WTC11 (cell line): ENCODE measurements around the gene CREB1. TPM values are rescaled to one million over a fixed set of nuclear protein-coding genes. Genes with fewer than 3 reads are reported as not detected.

Experiments
- ATAC-seq: fragments of 200-7000 bp; cut with Tn5 transposase; 2 replicates; pipeline ENCODE4 v1.10.0; 2021; ENCODE audit warnings: mild to moderate bottlenecking, moderate library complexity
- CTCF ChIA-PET: fragments of 300-600 bp; sonication (Branson Sonifier 250); formaldehyde crosslinking; loops from one replicate; lab custom pipeline; 2021; ENCODE audit warnings: antibody characterized with exemption; lab: Charles Lee
- POLR2A ChIA-PET: fragments of 350-600 bp; sonication (Branson Sonifier 250); formaldehyde crosslinking; loops from one replicate; lab custom pipeline; 2021; ENCODE audit warnings: antibody characterized with exemption; lab: Charles Lee
- DNase-seq: peaks from one replicate; pipeline ENCODE4 v3.0.0; 2021; ENCODE audit warnings: low spot score
- H3K27ac Mint-ChIP-seq: 2 replicates; pipeline ENCODE4 v1.8.0; 2021; ENCODE audit warnings: mixed read lengths
- H3K27me3 Mint-ChIP-seq: 2 replicates; pipeline ENCODE4 v1.8.0; 2021; ENCODE audit warnings: low read depth, mild to moderate bottlenecking, moderate library complexity, mixed read lengths
- H3K36me3 Mint-ChIP-seq: 2 replicates; pipeline ENCODE4 v1.8.0; 2021; ENCODE audit warnings: mixed read lengths
- H3K4me1 Mint-ChIP-seq: 2 replicates; pipeline ENCODE4 v1.8.0; 2022; ENCODE audit warnings: mixed read lengths
- H3K4me3 Mint-ChIP-seq: 2 replicates; pipeline ENCODE4 v1.8.0; 2021; ENCODE audit warnings: mild to moderate bottlenecking, moderate library complexity, mixed read lengths
- H3K9me3 Mint-ChIP-seq: 2 replicates; pipeline ENCODE4 v1.8.0; 2021; ENCODE audit warnings: mixed read lengths
- CTCF ChIP-seq: fragments of 200-600 bp; IDR thresholded peaks from 2 replicates; pipeline ENCODE4 v1.8.0; 2022; ENCODE audit warnings: antibody characterized with exemption
- ETV6 ChIP-seq: sonication (generic); formaldehyde crosslinking; IDR thresholded peaks from 2 replicates; pipeline ENCODE4 v1.8.1; 2022; ENCODE audit warnings: mild to moderate bottlenecking, missing genetic modification reagents
- FOXJ3 ChIP-seq: sonication (generic); formaldehyde crosslinking; IDR thresholded peaks from 2 replicates; pipeline ENCODE4 v1.9.0; 2021; ENCODE audit warnings: missing genetic modification reagents, mild to moderate bottlenecking, borderline replicate concordance
- JUN ChIP-seq: sonication (generic); formaldehyde crosslinking; IDR thresholded peaks from 2 replicates; pipeline ENCODE4 v1.8.0; 2023; ENCODE audit warnings: mild to moderate bottlenecking, missing genetic modification reagents
- MXD4 ChIP-seq: fragments of 250-450 bp; sonication (Bioruptor Pico); IDR thresholded peaks from 2 replicates; pipeline ENCODE4 v1.8.0; 2021; ENCODE audit warnings: mild to moderate bottlenecking, moderate library complexity, borderline replicate concordance
- MYBL2 ChIP-seq: sonication (generic); formaldehyde crosslinking; IDR thresholded peaks from 2 replicates; pipeline ENCODE4 v1.8.1; 2023; ENCODE audit warnings: mild to moderate bottlenecking, moderate library complexity, missing genetic modification reagents
- NFE2L1 ChIP-seq: sonication (generic); formaldehyde crosslinking; IDR thresholded peaks from 2 replicates; pipeline ENCODE4 v1.8.1; 2023; ENCODE audit warnings: missing genetic modification reagents
- OVOL2 ChIP-seq: fragments of 250-450 bp; sonication (Bioruptor Pico); IDR thresholded peaks from 2 replicates; pipeline ENCODE4 v1.9.0; 2021; ENCODE audit warnings: mild to moderate bottlenecking, borderline replicate concordance
- RELA ChIP-seq: sonication (generic); formaldehyde crosslinking; IDR thresholded peaks from 2 replicates; pipeline ENCODE4 v1.8.1; 2022; ENCODE audit warnings: missing genetic modification reagents, mild to moderate bottlenecking, borderline replicate concordance
- TP53 ChIP-seq: sonication (generic); formaldehyde crosslinking; IDR thresholded peaks from 2 replicates; pipeline ENCODE4 v1.8.1; 2023; ENCODE audit warnings: mild to moderate bottlenecking, missing genetic modification reagents
- USF1 ChIP-seq: sonication (generic); formaldehyde crosslinking; IDR thresholded peaks from 2 replicates; pipeline ENCODE4 v1.8.0; 2022; ENCODE audit warnings: mild to moderate bottlenecking, missing genetic modification reagents
- ZNF281 ChIP-seq: sonication (generic); formaldehyde crosslinking; IDR thresholded peaks from 2 replicates; pipeline ENCODE4 v1.8.0; 2023; ENCODE audit warnings: mild to moderate bottlenecking, missing genetic modification reagents
- total RNA-seq: library from RNA; stranded (reverse); gene quantifications from 3 replicates; pipeline ENCODE4 v1.2.3, GENCODE V29; 2021
- TF ChIP-seq, protein P1 (sequence below): sonication (generic); formaldehyde crosslinking; IDR thresholded peaks from 2 replicates; pipeline ENCODE4 v1.8.0; 2022; ENCODE audit warnings: missing genetic modification reagents
- TF ChIP-seq, protein P2 (sequence below): sonication (generic); formaldehyde crosslinking; IDR thresholded peaks from 2 replicates; pipeline ENCODE4 v1.8.1; 2023; ENCODE audit warnings: mild to moderate bottlenecking, missing genetic modification reagents
- TF ChIP-seq, protein P3 (sequence below): fragments of 250-450 bp; sonication (Bioruptor Pico); IDR thresholded peaks from 2 replicates; pipeline ENCODE4 v1.9.0; 2021; ENCODE audit warnings: moderate library complexity, mild to moderate bottlenecking, inconsistent platforms, borderline replicate concordance
- TF ChIP-seq, protein P4 (sequence below): sonication (generic); formaldehyde crosslinking; conservative IDR thresholded peaks from 2 replicates; pipeline ENCODE4 v1.8.1; 2022; ENCODE audit warnings: mild to moderate bottlenecking, missing genetic modification reagents
- TF ChIP-seq, protein P5 (sequence below): fragments of 250-450 bp; sonication (Bioruptor Pico); IDR thresholded peaks from 2 replicates; pipeline ENCODE4 v1.9.0; 2021; ENCODE audit warnings: mild to moderate bottlenecking

CREB1 gene
- total RNA-seq, 1 experiment from 2014 or later, result 97.7 TPM

- Mint-ChIP-seq H3K4me1 (peaks cover 22% of the 10 kb centered on the region), H3K4me3 (no peak overlapping the region), H3K36me3 (no peaks in the 10 kb centered on the region), H3K9me3 (no peaks in the 10 kb centered on the region), H3K27ac (peak overlapping the region; percentile 78; the same call in 1 of the 2 replicates), H3K27me3 (no peaks in the 10 kb centered on the region)
- CTCF ChIA-PET, result interaction anchor here (2.6 kb wide), 1 partner anchor 60 kb away, joined by 11 read pairs; no protein-coding TSS in a partner anchor
- no peak for DNase-seq
- POLR2A ChIA-PET, result interaction anchor here (0.7 to 0.8 kb wide), 2 partner anchors 78 to 79 kb away, joined by 4 read pairs; partner anchors contain the start of gene CCNYL1
- TF ChIP-seq JUN, result no peak
- TF ChIP-seq NFE2L1 (CRISPR knock-in tag), result no peak
- TF ChIP-seq, protein P1, sequence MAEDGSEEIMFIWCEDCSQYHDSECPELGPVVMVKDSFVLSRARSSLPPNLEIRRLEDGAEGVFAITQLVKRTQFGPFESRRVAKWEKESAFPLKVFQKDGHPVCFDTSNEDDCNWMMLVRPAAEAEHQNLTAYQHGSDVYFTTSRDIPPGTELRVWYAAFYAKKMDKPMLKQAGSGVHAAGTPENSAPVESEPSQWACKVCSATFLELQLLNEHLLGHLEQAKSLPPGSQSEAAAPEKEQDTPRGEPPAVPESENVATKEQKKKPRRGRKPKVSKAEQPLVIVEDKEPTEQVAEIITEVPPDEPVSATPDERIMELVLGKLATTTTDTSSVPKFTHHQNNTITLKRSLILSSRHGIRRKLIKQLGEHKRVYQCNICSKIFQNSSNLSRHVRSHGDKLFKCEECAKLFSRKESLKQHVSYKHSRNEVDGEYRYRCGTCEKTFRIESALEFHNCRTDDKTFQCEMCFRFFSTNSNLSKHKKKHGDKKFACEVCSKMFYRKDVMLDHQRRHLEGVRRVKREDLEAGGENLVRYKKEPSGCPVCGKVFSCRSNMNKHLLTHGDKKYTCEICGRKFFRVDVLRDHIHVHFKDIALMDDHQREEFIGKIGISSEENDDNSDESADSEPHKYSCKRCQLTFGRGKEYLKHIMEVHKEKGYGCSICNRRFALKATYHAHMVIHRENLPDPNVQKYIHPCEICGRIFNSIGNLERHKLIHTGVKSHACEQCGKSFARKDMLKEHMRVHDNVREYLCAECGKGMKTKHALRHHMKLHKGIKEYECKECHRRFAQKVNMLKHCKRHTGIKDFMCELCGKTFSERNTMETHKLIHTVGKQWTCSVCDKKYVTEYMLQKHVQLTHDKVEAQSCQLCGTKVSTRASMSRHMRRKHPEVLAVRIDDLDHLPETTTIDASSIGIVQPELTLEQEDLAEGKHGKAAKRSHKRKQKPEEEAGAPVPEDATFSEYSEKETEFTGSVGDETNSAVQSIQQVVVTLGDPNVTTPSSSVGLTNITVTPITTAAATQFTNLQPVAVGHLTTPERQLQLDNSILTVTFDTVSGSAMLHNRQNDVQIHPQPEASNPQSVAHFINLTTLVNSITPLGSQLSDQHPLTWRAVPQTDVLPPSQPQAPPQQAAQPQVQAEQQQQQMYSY (CRISPR knock-in tag), result no peak
- TF ChIP-seq, protein P2, sequence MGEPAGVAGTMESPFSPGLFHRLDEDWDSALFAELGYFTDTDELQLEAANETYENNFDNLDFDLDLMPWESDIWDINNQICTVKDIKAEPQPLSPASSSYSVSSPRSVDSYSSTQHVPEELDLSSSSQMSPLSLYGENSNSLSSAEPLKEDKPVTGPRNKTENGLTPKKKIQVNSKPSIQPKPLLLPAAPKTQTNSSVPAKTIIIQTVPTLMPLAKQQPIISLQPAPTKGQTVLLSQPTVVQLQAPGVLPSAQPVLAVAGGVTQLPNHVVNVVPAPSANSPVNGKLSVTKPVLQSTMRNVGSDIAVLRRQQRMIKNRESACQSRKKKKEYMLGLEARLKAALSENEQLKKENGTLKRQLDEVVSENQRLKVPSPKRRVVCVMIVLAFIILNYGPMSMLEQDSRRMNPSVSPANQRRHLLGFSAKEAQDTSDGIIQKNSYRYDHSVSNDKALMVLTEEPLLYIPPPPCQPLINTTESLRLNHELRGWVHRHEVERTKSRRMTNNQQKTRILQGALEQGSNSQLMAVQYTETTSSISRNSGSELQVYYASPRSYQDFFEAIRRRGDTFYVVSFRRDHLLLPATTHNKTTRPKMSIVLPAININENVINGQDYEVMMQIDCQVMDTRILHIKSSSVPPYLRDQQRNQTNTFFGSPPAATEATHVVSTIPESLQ (CRISPR knock-in tag), result no peak
- TF ChIP-seq, protein P3, sequence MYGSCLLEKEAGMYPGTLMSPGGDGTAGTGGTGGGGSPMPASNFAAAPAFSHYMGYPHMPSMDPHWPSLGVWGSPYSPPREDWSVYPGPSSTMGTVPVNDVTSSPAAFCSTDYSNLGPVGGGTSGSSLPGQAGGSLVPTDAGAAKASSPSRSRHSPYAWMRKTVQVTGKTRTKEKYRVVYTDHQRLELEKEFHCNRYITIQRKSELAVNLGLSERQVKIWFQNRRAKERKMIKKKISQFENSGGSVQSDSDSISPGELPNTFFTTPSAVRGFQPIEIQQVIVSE (CRISPR knock-in tag), result no peak
- no peak for TF ChIP-seq RELA
- TF ChIP-seq CTCF, result no peak
- TF ChIP-seq, protein P4, sequence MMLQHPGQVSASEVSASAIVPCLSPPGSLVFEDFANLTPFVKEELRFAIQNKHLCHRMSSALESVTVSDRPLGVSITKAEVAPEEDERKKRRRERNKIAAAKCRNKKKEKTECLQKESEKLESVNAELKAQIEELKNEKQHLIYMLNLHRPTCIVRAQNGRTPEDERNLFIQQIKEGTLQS (CRISPR knock-in tag), result no peak
- no peak for TF ChIP-seq OVOL2 (CRISPR knock-in tag)
- TF ChIP-seq TP53, result no peak
- TF ChIP-seq USF1 (CRISPR knock-in tag), result no peak
- no peak for TF ChIP-seq MYBL2 (CRISPR knock-in tag)
- TF ChIP-seq MXD4 (CRISPR knock-in tag), result no peak
- peak; percentile 34; the same call in 1 of the 2 replicates for ATAC-seq
Measured at GRCh38 chr2:207632575-207633493, 103.1 kb downstream of the CREB1 start.

GRCh38 chr2:207633686-207634085 lies 103.9 kb downstream of the CREB1 start:
- Mint-ChIP-seq H3K4me3 (no peak overlapping the region), H3K27ac (no peak overlapping the region), H3K36me3 (no peaks in the 10 kb centered on the region), H3K9me3 (no peaks in the 10 kb centered on the region), H3K4me1 (peaks cover 22% of the 10 kb centered on the region), H3K27me3 (no peaks in the 10 kb centered on the region)
- CTCF ChIA-PET, result interaction anchor here (2.6 kb wide), 1 partner anchor 59 kb away, joined by 11 read pairs; no protein-coding TSS in a partner anchor
- POLR2A ChIA-PET, result interaction anchor here (0.7 kb wide), 1 partner anchor 78 kb away, joined by 4 read pairs; the partner anchor contains the start of gene CCNYL1
- DNase-seq (no peak), ATAC-seq (no peak)
- no peak for TF ChIP-seq FOXJ3 (CRISPR knock-in tag)
- no peak for TF ChIP-seq ZNF281 (CRISPR knock-in tag)
- TF ChIP-seq TP53, result no peak
- no peak for TF ChIP-seq ETV6 (CRISPR knock-in tag)
- TF ChIP-seq, protein P5, sequence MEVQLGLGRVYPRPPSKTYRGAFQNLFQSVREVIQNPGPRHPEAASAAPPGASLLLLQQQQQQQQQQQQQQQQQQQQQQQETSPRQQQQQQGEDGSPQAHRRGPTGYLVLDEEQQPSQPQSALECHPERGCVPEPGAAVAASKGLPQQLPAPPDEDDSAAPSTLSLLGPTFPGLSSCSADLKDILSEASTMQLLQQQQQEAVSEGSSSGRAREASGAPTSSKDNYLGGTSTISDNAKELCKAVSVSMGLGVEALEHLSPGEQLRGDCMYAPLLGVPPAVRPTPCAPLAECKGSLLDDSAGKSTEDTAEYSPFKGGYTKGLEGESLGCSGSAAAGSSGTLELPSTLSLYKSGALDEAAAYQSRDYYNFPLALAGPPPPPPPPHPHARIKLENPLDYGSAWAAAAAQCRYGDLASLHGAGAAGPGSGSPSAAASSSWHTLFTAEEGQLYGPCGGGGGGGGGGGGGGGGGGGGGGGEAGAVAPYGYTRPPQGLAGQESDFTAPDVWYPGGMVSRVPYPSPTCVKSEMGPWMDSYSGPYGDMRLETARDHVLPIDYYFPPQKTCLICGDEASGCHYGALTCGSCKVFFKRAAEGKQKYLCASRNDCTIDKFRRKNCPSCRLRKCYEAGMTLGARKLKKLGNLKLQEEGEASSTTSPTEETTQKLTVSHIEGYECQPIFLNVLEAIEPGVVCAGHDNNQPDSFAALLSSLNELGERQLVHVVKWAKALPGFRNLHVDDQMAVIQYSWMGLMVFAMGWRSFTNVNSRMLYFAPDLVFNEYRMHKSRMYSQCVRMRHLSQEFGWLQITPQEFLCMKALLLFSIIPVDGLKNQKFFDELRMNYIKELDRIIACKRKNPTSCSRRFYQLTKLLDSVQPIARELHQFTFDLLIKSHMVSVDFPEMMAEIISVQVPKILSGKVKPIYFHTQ (CRISPR knock-in tag), result no peak
